AG10803 (cell line): ENCODE data around the gene GOLGA6B.
"Not testable (repeated sequence)": the region's sequence is repeated elsewhere in the genome, so short reads cannot be mapped to it uniquely, and the experiment has no call there.

ENCODE experiments used
- DNase-seq: peaks from one replicate; pipeline ENCODE4 v3.0.0; 2010; ENCODE audit warnings: low read depth
- H3K4me3 ChIP-seq: 2 replicates; pipeline ENCODE4 v1.5.1; 2011; ENCODE audit warnings: mild to moderate bottlenecking, low read length, control low read depth
- CTCF ChIP-seq: conservative IDR thresholded peaks from 2 replicates; pipeline ENCODE4 v1.5.1; 2011; ENCODE audit warnings: mild to moderate bottlenecking, low read length, control low read depth, inconsistent platforms

GOLGA6B gene

GRCh38 chr15:72690938-72691337 lies 36.4 kb downstream of the GOLGA6B start:
- TF ChIP-seq CTCF, result no peak
- H3K4me3 ChIP-seq, result no peak overlapping the region
- no peak for DNase-seq

GRCh38 chr15:72698938-72699337 lies 44.4 kb downstream of the GOLGA6B start:
- TF ChIP-seq CTCF, result no peak
- DNase-seq, result no peak
- no peak overlapping the region for H3K4me3 ChIP-seq

- no peak overlapping the region for H3K4me3 ChIP-seq
- no peak for TF ChIP-seq CTCF
- DNase-seq, result no peak
Measured at GRCh38 chr15:72700076-72700475, 45.6 kb downstream of the GOLGA6B start.

GRCh38 chr15:72706266-72706665 lies 51.8 kb downstream of the GOLGA6B start:
- no peak for DNase-seq
- H3K4me3 ChIP-seq, result no peak overlapping the region
- TF ChIP-seq CTCF, result no peak

GRCh38 chr15:72708551-72709303 lies 54.2 kb downstream of the GOLGA6B start:
- not testable (repeated sequence) for H3K4me3 ChIP-seq, DNase-seq
